ENCODE measurements around the gene GPC3.

DNA sequence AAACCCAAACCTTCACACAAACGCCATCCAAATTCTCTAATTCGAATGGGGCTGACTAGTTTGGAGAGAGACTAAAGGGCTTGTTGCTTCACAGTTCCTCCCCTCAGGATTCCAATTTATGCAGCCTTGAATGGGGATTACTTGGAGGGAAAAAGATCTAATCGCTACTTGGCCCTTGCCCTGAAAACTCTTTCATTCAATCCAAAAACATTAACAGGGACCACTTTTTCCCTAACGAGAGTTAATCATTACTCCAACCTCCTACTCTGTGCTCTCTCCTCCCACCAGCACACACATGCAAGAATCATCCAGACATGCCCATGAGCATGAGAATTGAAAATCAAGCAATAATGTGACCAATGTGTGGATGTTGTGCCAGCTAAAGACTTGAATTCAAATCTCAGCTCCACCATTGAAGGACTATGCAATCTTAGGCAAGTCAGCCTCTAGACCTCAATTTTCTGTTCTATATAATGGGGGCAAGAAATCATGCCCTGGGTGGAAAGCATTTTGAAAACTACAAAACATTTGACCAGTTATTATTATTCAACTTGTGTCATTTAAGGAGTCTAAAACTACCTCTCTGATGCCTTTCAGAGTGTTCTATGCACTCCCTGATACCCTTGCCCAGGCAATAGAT, 34.3 kb upstream of the GPC3 start:
- TF ChIP-seq CTCF (IDR thresholded peaks at IDR 0.05) = no peak
- no peak for TF ChIP-seq ZFX (IDR thresholded peaks at IDR 0.05; ENCODE audit: borderline replicate concordance)
